ENCODE data around the gene FAM186B. TPM values are rescaled to one million over a fixed set of nuclear protein-coding genes. Genes with fewer than 3 reads are reported as not detected.
A peak's percentile ranks its signal among the peaks of the same experiment; 100 is the strongest.

FAM186B gene
- total RNA-seq, 1 donor from 2014 or later = 0.65 TPM

DNA sequence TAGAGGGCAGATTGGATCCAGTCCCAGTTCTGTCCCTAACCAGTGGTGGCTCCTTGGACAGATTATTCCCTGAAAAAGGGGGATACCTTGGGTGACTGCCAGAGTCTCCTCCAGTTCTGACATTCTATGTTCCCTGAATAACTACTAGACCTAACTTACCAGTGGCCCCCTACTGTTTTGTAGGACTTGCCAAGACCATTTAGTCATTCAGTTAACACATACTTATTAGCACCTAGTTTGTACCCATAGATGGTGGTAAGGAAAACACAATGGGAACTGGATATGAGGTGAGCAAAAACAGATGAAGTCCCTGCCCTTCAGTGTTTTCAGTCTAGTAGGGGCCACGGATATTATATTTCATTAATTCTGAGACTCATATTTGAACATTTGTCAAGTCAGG, 21.4 kb upstream of the FAM186B start:
- H3K9me3 ChIP-seq = no peaks in the 10 kb centered on the region
- intact Hi-C loops (cut with DNase I) = no loop called here
- no peak for DNase-seq
- H3K4me1 ChIP-seq = peaks cover 10% of the 10 kb centered on the region
- TF ChIP-seq, protein P1, sequence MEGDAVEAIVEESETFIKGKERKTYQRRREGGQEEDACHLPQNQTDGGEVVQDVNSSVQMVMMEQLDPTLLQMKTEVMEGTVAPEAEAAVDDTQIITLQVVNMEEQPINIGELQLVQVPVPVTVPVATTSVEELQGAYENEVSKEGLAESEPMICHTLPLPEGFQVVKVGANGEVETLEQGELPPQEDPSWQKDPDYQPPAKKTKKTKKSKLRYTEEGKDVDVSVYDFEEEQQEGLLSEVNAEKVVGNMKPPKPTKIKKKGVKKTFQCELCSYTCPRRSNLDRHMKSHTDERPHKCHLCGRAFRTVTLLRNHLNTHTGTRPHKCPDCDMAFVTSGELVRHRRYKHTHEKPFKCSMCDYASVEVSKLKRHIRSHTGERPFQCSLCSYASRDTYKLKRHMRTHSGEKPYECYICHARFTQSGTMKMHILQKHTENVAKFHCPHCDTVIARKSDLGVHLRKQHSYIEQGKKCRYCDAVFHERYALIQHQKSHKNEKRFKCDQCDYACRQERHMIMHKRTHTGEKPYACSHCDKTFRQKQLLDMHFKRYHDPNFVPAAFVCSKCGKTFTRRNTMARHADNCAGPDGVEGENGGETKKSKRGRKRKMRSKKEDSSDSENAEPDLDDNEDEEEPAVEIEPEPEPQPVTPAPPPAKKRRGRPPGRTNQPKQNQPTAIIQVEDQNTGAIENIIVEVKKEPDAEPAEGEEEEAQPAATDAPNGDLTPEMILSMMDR (IDR thresholded peaks at IDR 0.05) = no peak
- no peaks in the 10 kb centered on the region for H3K36me3 ChIP-seq
- H3K27ac ChIP-seq = no peak overlapping the region
- ATAC-seq = no peak
- no peaks in the 10 kb centered on the region for H3K27me3 ChIP-seq (ENCODE audit: low read depth)
- H3K4me3 ChIP-seq = no peak overlapping the region

DNA sequence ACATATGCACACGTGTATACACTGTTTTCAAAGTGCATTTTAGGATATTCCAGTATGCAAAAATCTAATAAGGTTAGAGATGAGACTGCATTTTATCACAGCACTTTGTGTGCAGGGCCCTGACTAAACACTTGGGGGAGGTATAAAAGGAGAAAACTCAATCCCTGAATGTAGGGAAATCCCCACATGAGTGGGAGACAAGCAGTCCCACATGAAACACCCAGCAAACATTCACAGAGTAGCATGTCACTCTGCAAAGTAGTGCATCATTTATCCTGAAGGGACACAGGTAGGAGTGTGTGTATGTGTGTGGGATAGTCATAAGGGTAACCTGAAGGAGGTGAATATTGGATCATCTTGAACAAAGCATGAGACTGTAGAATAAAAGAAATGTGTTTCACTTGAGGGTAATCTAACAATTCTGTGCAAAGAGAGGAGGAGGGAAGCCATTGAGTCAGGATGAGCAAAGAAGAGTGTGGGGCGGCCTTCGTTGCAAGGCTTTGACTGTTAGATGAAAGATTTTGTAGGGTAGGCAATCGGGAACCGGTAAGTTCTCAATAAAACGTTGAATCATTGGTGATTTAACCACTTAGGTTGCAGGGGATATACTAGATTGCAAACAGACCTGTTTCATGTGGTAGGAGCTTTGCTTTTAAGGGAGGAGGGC, 20.9 kb upstream of the FAM186B start:
- Histone ChIP-seq H3K4me3 (no peak overlapping the region), H3K27ac (no peak overlapping the region), H3K27me3 (ENCODE audit: low read depth) (no peaks in the 10 kb centered on the region), H3K36me3 (no peaks in the 10 kb centered on the region), H3K9me3 (no peaks in the 10 kb centered on the region), H3K4me1 (peaks cover 16% of the 10 kb centered on the region)
- intact Hi-C loops (cut with DNase I) = no loop called here
- TF ChIP-seq, protein P1 (IDR thresholded peaks at IDR 0.05) = no peak
- DNase-seq (no peak), ATAC-seq (no peak)

DNA sequence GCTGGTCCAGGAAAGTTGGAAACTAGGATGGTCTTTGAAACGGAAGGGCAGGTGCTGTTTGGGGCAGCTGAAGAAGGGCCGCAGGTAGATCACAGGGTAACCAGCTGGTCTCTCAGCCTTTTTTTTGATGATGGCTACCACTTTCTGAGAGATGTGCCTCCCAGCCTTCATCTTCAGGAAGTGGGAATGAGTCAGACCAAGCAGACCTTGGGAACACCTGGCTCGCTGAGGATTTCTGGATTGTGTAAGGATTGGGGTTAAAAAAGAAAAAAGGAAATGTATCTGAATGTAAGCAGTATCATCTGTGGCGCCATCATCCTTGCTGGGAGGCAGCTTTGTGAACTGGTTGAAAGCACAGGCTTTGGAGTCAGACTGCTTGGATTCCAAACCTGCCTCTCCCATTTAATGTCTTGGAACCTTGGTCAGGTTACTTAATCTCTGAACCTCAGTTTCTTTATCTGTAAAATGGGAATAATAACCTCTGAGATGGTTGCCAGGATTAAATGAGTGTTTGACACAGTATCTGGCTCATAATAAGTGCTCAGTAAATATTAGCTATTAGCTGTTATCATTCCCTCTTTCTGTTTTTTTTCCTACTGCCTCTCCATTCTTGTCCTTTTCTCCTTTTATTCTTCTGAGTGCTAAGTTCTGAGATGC, 19.6 kb upstream of the FAM186B start:
- Histone ChIP-seq H3K27ac (no peak overlapping the region), H3K4me1 (peaks cover 18% of the 10 kb centered on the region), H3K4me3 (no peak overlapping the region), H3K9me3 (no peaks in the 10 kb centered on the region), H3K36me3 (no peaks in the 10 kb centered on the region), H3K27me3 (ENCODE audit: low read depth) (no peaks in the 10 kb centered on the region)
- intact Hi-C loops (cut with DNase I) = no loop called here
- ATAC-seq = no peak
- TF ChIP-seq, protein P1 (IDR thresholded peaks at IDR 0.05) = no peak
- DNase-seq = no peak

DNA sequence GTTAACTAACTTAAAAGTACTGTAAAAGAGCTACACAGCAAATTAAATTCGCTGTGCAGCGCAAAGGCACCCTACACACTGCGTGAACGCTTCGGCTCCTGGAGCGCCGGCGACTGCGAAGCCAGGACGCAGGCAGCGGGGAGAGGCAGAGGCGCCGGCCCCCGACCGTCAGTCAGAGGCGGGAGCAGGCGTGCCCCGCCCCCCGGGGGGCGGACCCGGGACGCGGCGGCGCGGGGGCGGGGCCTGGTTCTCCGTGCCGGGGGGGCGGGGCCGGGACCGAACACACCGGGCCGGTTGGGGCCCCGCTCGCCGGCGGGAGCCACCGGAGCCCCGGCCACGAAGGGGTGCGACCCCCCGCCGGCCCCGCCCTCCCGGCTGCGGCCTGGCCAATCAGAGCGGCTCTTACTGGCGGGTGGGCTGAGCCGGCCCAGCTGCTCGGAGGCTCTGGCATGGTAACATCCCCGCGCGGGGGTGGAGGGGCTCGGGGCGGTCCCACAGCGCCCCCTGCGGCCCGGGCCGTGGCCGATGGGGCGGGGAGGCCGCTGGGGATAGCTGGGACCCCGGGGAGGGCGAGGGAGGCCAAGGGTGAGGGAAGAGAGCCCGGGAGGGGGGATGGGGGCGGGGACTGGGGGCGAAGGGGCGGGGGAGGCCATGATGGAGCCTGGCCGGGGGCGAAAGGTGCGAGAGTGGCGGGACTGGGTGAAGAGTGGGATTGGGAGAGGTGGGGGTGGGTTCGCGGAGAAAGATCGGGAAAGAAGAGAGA, 17.9 kb upstream of the FAM186B start, which contains the start of gene PRPF40B:
PRPF40B (plus strand) TSS at position 420 of the 763 bp plus-strand sequence; CDS start at position 450, 30 bp downstream.
- Histone ChIP-seq H3K4me1 (peaks cover 18% of the 10 kb centered on the region), H3K4me3 (peak within 1 kb of the TSS; percentile 68), H3K36me3 (no peaks in the 10 kb centered on the region), H3K27me3 (ENCODE audit: low read depth) (no peaks in the 10 kb centered on the region), H3K27ac (peak within 1 kb of the TSS; percentile 79), H3K9me3 (no peaks in the 10 kb centered on the region)
- TF ChIP-seq, protein P1 (IDR thresholded peaks at IDR 0.05) = peak; percentile 29
- intact Hi-C loops (cut with DNase I) = no loop called here
- DNase-seq (peak; percentile 91), ATAC-seq (peak; percentile 96)

DNA sequence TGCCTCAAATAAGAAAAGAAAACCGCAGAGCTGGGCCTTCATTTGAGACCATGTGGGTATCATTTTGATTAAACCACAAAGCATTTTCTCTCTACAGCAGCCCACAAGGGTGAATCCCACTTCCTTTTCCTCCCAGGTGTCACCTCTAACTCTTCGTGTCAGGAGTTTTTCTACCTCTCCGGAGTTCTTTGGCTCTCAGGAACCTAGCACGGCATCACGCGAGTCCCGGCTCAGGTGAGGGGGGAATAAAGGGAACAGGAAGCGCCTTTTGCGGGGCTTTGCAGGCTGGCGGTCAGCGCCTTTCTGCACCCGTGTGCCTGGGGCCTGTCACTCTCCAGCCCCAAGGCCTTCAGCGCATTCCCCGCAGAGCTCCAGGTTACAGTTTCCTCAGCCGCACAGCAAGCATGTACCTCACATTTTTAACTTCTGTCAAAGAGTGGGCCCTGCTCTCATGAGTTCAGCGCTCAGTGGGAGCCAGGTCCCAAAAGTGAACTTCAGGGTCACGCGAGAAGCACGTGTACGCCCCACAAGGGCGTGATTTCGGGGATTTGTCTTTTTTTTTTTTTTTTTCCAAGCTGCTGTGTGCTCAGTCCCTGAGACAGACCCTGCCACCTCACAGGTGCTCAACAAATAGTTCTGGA, 17.2 kb upstream of the FAM186B start:
- ATAC-seq = peak; percentile 48 to 52
- Histone ChIP-seq H3K36me3 (no peaks in the 10 kb centered on the region), H3K9me3 (no peaks in the 10 kb centered on the region), H3K4me1 (peaks cover 18% of the 10 kb centered on the region), H3K4me3 (peak overlapping the region; percentile 68), H3K27ac (peak overlapping the region; percentile 79), H3K27me3 (ENCODE audit: low read depth) (no peaks in the 10 kb centered on the region)
- TF ChIP-seq, protein P1 (IDR thresholded peaks at IDR 0.05) = no peak
- no peak for DNase-seq
- intact Hi-C loops (cut with DNase I) = no loop called here

All from lower lobe of right lung (tissue), 2 donors.